HG02571 (cell line): ENCODE data around the gene PCDH12.
A peak's percentile ranks its signal among the peaks of the same experiment; 100 is the strongest.

Experiments used
- ATAC-seq: cut with Tn5 transposase; IDR thresholded peaks from one replicate; pipeline ENCODE4 v1.9.1; 2021; ENCODE audit warnings: mild to moderate bottlenecking, moderate library complexity; ENCODE audit not compliant: unreplicated experiment

PCDH12 gene

DNA sequence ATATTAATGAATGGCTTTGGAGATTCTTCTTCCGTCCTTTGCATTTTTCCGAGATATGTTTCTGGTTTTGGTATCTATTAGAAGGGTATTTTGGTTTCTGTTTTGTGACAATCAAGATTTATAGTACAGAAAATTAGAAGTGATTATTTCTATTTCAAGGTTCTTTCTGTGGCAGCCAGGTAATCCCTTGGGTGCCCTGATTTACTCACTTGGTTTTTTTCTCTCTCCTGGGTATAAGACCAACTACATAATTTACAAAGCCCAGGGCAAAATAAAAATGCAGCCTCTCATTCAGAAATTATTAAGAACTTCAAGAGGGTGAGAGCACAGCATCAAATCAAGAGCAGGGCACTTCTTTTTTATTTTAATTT is 8.9 kb upstream of the PCDH12 start:
- no peak for ATAC-seq

DNA sequence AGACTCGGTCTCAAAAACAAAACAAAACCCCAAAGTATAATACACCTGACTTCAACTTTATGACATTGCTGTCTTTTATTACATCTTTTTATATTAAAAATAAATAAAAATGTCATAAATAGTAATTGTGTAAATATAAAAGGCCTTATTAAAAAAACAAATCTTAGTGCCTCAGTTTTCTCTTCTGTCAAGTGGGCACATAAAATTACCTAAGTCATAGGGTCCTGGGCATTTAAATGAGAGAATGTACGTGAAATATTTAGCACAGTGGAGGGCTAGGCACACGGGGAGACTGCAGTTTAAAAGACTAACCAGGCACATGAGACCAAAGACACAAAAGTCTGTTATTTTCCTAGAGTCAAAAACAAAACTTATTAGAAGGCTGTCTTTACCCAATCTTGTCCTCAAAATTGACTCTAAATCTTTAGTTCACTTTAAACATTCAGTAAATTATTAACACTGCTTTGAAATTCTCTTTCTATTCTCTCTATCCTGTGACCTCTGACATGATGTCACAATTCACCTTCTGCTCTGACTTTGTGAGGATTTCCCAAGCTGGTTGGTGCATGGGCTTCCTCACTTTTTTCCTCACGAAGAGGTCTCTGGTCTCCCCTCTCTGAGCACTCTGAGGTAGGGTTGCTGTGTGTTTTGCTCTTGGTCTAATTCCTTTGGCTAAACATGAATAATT is 8.4 kb upstream of the PCDH12 start:
- no peak for ATAC-seq

DNA sequence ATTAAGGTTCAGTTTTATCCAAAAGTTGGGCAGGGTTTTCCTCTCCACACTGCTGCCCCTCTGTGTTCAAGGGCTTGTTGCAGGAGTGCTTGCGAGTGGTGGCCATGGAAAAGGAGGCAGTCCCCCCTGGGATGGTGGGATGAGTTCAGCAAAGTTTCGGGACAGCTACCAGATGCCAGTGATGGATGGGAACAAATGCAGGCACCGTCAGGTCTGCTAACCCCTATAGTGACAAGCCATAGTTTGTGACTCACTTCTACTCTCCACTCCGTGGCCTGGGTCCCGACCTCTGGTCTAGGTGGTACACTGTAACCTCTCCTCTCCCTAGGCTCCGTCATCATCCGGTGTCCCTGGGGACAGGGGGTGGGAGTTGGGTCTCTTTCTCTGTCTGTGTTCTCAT is 7.1 kb upstream of the PCDH12 start:
- ATAC-seq = no peak

DNA sequence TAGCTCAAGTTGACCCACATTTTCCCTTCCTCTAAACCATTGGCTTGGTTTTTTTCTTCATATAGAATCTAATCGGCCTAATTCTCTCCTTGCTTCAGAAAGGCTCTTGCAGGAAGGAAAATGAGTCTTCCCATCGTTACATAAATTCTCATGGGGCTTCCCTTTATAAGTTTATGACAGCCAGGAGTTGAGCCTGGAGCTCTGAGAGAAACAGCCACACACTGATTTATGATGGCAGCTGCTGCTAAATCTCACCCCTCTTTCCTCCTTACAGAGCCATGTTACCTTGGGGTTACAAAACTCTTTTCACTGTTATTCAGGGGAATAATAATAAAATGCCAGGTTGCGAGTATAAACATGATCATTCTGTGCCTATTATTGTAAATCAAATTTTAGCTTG is 5.7 kb upstream of the PCDH12 start:
- ATAC-seq = no peak

DNA sequence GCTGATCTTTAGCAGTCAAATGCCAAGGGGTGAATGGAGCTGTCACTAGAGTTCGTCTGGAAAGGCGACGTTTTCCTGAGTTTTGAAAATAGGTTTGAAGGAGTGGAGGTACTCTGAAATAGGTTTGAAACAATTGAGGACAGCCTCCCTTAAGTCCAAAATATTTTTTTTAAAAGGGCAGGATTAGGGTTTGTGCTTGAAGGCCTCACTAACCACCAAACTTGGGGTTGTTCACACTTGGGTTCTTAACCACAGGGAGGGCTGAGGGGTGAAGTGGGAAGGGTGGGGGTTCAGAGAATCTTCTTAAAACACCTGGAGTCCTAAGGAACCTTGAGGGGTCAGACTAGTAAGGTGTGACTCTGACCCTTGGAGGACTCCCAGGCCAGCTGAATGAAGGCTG is 3.5 kb upstream of the PCDH12 start:
- no peak for ATAC-seq

DNA sequence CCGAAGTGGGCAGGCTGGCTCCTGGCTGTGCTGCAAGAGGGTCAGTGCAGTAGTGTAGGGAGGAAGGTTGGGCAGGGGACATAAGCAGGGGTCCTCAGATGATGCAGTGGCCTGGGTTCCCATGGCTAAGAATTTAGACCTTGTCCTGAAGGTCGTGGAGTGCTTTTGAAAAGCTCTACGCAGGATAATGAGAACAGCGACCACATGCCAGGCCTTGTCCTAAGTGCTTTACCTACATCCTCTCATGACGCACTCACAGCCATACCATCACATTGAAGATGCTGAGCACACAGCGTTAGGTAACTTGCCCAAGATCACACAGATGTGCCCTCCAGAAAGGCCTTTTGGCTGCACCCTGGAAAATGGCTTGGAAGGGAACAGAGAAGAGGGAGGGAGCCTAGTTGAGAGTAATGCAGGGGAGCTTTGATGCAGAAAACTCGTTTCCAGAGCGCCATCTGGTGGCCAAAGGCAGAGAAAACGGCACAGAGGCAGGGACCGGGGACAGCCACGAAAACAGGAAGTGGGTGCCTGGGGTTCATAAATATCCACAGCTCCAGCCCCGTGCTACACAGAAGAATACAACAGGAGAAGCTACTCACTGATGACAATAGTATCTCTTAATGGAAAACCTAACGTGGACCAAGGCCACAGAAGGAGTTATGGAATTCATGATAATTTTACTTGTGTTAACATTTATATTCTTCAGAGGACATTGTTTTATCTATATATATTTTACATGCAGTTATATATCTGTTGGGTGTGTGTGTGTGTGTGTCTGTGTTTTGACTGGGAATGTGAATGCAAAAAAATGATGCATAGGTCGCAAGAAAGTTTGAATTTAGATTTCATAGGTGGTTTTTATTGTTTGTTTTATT is 2.7 kb upstream of the PCDH12 start:
- ATAC-seq = peak; percentile 92

DNA sequence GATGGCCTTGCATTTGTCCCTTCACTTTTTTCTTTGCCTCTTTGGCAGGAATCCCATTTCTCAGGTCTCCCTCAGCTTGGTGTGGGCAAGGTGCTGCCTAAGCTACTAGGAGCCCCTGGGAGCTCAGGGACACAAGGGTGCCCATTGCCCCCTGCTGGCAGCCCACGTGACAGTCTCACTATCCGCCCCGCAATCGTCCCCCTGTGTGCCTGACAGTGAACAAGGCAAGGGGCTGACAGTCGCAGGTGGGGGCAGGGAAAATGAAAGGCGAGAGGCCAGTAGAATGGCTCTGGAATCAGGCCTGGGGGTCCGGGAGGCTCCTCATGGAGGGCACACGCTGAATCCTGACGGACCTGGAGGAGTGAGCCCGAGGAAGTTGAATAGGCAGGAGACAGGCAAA is 2.0 kb upstream of the PCDH12 start:
- no peak for ATAC-seq

DNA sequence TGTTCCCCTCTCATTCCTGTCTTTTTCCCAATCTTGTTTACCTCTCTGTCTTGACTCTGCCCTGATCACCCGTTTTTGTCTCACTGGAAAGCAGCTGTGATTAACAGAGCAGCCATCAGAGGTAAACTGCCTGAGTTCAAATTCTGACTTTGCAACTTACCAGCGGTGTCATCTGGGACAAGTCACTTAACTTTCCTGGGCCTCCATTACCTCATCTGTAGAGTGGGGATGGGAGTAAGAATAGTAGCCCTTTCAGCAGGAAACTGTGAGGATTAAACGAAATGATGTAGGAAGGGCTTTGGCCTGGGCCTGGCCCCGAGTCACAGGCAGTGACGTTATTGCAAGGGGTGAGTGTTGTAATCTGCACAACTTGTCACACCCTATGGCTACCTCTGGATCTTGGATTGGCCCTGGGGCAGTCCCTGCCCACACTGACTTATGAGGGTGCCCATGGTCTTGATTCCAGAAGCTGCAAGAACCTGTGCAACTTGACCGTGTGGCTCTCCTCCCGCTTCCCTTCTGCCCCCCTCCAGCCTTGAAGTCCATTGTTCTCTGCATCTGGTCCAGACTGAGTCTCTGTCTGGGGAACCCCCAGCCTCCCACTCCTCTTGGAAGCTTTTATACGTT is 657 bp upstream of the PCDH12 start:
- no peak for ATAC-seq

DNA sequence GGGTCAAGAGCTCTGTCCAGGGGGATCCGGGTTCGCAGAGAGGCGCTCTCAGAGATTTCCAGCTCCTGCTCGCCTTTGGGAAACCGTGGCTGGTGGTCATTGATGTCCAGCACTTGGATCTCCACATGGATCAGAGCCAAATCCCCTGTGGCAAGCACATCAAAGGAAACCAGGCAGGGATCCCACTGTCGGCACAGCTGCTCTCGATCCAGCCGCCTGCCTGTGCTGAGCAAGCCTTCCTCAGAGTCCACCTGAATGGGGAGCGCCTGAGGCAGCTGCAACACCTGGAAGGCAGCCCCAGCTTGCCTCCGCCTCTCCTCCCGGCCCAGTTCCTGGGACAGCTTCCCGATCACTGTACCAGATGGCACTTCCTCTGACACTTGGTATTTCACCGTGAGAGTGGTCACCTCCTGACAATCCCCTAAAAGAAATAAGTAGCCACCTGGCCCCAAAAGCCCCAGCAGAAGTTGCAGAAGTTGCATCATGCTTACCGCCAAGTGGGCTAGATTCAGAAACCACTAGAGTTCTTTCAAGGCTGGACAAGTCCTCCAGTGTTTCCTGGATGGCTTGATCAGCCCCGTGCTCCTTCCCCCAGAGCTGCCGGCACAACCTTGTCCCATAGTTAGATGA is 520 bp downstream of the PCDH12 start:
- no peak for ATAC-seq

DNA sequence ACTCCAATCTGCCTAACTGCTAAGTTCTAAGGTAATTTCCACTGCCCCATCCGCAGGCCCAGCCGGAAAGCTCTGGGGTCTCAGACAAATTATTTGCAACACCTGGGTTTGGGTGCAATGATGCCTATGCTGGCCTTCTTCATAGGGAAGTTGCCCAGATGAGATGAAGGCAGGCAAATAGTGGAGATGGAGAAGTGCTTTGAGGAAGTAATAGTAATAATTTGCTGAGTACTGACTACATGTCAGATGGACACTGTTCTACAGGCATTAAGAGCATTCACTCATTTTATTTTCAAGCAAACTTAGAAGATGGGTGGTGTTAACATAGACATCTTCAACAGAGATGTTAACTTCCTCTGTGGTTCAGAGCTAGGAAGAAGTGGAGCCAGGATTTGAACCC is 3.8 kb downstream of the PCDH12 start:
- ATAC-seq = no peak

DNA sequence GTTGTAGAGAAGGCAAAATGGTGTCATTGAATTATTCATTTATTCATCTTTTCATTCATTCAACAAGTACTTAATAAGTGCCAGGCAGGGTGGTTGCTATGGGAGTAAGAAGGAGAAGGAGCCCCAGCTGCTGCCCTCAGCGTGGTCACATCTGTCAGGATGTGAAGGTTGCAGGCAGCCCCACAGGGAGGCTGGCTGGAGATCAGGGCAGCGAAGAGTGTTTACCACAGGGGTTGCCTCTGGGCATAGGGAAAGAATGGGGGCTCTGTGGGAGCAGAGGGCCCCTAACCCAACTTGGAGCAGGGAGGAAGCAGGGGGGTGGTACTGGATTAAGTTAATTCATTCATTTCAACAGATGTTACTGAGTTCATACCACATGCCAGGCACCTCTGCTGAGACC is 6.0 kb downstream of the PCDH12 start:
- no peak for ATAC-seq

DNA sequence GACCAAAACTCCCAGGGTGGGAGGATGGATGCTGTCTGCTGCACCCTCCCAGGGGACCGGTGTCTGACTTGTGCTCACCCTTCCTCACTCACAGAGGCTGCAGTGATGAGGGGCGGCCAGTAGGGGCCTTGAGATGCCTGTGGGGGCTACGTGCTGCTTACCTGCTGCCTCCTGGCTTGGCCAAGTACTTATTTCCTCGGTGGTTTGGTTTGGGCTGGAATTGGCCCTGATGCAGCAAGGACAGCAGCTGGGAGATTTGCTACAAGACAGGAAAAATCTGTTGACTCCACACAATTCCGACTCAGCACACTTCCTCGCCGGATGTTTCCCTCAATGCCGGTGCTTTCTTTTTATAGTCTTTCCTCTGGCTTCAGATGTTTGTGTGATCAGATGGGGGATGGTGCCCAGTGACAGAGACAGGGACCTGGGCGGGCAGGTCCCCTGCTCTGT is 6.6 kb downstream of the PCDH12 start:
- ATAC-seq = peak; percentile 85

DNA sequence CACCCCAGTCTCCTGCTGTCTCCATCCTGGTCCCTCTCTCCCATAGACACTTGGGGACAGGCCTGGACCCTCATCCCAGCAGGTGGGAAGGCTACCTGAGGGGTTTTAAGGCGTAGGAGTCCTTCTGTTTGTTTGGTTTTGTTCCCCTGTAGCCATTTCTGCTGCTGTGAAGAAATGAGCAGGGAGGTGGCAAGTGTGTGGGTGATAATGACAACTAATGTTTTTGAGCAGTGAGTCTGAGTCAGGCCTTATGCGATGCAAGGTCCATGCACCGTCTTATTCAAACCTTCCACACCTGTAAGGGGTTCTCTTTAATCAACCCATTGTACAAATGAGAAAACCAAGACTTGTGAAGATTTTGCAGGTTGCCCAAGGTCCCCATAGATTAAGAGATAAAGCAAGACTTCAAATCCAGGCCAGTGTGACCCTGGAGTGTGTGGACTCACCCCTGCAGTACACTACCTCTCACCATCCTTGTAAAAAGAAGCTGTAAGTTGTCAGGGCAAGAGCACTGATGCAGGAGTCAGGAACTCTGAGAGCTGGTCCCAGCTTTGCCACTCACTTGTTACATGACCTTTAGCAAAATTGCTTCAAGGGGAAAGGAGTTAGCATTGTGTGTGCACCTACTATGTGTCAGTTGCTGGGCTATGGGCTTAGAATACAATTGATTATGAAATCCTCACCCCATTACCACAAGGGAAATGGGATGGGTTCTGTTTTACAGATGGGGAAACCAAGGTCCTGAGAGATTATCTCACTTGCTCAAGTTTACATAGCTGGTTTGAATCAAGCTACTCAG is 7.6 kb downstream of the PCDH12 start:
- ATAC-seq = no peak

DNA sequence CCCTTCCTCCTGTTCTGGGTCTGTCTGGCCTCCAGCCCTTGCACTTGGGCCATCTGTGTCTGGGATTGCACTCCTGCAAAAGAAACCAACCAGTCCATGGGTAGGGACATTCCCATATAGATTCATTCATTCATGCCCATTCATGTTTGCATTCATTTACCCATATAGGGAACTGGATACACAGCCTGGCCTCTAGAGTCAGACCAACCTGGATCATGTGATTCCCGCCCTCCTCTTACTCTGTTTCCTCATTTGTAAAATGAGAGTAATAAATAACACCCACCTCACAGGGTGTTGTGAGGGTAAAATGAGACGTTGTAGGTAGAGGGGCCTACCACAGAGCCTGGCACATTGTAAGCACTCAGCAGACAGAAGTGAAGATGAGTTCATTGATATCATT is 8.5 kb downstream of the PCDH12 start:
- no peak for ATAC-seq

DNA sequence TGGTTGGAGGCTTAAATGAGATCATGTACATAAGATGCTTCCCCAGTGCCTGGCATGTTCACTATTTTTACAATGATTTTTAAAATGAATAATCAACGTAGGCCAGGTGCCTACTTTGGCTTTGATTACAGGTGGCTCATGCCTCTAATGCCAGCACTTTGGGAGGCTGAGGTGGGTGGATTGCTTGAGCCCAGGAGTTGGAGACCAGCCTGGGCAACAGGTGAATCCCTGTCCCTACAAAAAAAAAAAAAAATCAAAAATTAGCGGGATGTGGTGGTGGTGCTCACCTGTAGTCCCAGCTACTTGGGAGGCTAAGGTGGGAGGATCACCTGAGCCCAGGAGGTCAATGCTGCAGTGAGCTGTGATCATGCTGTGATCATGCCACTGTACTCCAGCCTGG is 9.2 kb downstream of the PCDH12 start:
- no peak for ATAC-seq

DNA sequence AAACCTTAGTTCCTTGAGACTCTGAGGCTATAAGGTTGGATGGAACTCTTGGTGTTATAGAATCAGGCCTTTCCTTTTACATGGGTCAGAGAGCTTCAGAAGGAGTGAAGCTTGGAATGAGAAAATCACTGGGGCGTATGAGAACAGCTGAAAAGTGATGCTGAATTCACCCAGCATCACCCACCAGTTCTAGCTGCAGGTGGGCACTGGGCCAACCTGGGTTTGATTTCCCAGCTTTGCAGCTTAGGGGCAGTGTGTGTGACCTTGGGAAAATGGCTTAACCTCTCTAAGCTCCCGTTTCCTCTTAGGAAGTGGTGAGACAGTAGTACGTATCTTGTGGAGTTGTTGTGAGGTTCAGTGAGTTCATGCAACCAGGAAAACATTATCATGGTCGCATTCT is 10.7 kb downstream of the PCDH12 start:
- no peak for ATAC-seq

DNA sequence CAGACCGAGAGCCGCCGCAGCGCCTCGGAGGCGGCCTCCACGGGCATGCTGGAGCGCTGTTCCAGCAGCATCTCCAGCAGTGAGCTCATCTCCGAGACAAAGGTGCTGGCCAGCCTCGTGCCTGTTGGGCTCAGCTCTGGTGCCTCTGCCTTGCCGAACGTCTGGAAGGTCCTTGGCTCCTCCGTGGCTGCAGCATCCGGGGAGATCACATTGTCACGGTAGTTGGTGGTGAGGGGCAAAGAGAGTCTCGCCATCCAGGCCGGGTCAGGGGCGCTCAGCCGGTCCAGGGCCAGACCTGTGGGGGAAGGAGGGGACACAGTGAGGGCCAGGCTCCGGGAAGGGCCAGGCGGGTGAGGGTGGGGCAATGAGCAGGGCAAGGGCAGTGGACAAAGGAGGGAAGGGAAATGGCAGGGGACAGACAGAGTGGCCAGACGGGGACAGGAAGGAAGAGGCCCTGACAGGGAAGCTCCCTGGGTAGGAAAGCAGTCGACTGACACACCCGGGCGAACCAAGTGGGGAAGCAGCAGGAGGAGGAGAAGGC is 12.4 kb downstream of the PCDH12 start:
- ATAC-seq = no peak

DNA sequence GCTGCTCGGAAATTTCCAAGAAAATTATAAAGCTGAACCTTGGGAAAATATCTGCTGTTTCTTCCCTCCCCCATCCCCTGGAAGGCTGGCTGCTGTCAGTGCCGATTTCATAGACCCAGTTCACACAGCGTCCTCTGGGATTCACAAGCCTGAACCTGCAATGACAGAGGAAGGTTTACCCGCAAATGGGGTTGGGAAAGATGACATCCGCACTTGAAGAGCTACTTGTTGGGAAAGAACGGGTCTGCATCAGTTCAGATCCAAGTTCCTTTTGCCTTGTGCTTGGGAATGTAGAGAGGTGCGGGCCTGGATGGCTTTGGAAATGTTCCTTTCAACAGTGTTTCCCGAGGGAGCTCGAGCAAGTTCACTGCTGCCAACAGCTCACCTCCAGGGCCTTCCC is 13.9 kb downstream of the PCDH12 start:
- no peak for ATAC-seq

DNA sequence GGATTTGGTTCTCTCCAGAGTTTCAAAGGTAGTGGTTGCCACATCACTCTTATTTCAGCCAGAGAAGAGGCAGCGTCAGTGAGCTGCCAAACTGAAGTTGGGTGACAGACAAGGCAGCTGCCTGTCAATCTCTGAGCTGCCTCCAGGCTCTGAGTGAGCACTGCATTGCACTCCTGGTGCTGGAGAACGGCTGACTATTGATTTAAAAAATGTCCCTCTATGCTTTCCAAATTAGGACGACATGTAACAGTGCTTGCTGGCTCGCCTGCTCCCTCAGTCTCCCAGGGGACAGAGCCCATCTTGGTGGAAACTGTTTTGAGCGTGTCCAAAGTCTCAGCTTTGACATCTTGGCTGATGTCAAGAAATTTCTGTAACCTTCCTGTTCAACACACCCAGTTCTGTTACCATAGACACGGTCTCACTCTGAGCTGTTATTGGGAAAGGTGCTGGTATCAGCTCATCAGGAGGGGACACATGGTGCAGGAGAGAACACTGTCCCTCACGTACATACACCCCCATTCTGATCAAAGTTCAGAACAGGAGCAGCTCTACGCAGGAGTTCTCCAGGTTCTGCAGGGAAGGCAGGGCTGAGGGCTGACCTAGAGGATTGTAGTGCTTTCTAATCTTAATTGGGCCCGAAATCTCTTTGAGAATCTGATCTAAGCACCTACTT is 15.7 kb downstream of the PCDH12 start:
- ATAC-seq = no peak

DNA sequence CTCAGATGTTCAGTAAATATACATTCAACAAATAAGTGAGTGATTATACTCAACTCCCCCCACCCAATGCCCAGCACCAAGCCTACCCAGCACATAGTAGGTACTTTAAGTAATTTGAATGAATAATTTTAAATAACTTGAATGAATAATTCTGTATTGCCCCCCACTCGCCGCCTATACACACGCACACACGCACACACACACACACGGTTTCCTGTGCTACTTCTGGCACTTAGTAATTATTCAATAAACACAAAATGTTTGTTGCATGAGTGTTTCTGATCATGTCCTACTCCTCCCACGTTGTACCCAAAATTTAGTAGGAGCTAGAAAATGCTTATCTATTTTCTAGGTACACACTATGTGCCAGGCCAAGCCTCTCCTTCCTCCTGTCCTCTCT is 16.2 kb downstream of the PCDH12 start:
- ATAC-seq = no peak
